Measurements from ENCODE around the gene SCP2.
"Not testable (repeated sequence)": the region's sequence is repeated elsewhere in the genome, so short reads cannot be mapped to it uniquely, and the experiment has no call there.

Gene SCP2

GRCh38 chr1:52917581-52917980 lies 9.5 kb upstream of the SCP2 start:
- DNase-seq, result no peak

GRCh38 chr1:52918201-52918600 lies 8.9 kb upstream of the SCP2 start:
- no peak for DNase-seq

DNA sequence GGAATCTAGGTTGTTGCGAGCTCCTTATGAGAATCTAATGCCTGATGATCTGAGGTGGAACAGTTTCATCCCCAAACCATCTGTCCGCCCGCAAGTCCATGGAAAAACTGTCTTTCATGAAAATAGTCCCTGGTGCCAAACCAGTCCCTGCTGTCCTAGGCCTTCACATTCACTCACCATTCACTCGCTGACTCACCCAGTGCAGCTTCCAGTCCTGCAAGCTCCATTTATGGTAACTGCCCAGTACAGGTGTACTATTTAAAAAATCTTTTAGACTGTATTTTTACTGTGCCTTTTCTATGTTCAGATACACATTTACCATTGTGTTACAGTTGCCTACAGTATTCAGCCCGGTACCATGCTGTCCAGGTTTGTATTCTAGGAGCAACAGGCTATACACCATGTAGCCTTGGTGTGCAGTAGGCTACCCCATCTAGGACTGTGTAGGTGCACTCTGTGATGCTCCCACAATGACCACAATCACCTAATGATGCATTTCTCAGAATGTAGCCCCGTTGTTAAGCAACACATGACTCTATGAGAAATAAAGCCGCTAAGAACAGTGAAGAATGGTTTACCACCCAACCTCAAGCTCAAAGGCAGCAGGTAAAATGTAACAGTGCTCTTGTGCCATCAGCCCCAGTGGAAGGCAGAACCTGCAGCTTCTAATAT lies 7.9 kb upstream of the SCP2 start:
- no peak for DNase-seq

- no peak for DNase-seq
These were observed 7.2 kb upstream of the SCP2 start for GRCh38 chr1:52919723-52920483.

DNA sequence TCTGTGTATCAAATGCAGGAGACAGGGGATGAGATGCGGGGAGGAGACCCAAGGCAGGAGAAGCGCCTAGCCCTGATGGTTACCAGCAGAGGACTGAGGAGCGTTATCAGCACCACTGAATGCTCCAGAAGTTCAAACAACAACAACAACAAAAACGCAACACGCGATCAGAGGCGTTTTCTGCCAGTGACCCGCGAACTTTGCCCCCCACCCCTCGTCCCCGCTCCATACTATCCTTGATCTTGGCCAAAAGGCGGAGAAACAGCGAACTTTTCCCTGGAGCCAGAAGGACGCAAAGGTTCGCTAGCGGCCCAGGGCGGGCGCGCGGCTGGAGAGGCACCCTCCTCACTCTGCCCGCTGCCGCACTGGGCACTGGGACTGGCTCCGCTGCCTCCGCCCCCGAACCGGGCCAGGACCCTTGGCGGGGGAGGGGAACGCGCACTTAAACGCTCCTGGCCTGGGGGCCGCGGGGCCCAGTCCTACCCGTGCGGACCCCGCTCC lies 6.2 kb upstream of the SCP2 start:
- no peak for DNase-seq

DNA sequence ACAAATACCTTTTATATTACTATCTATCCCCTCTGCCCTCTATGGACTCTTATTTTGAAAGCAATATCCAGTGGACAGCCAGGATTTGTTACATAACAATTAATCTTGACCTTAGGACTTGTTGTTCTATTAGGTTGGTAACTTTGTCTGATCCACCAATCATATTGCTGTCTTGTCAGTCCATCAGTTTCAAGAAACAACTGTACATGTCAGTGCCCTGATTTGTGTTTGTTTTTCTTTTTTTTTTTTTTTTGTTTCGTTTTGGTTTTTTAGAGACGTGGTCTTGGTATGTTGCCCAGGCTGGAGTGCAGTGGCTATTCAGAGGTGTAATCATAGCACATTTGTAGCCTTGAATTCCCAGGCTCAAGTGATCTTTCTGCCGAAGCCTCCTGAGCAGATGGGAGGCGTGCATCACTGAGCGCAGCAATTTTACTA lies 1.5 kb upstream of the SCP2 start:
- DNase-seq, result no peak

GRCh38 chr1:52926864-52927211 lies 238 bp upstream of the SCP2 start:
- DNase-seq, result no peak

DNA sequence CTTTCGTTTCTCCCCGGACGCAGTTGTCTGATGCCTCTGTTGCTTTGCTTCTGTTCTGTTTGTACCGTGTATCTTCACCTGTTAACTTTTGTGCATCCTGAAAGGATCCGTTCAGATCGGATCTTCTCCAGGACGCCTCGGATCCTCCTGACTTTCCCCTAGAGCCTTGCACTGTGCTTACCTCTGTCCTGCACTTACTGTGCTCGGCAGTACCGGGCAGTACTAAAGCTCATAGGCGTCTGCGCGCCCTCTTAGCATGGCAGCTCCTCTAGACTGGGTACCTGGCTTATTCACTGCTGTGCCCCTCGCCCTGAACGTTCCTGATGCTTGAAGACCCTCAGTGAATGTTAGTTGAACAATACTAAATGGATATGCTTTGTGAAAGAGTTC lies 934 bp downstream of the SCP2 start:
- DNase-seq, result no peak

DNA sequence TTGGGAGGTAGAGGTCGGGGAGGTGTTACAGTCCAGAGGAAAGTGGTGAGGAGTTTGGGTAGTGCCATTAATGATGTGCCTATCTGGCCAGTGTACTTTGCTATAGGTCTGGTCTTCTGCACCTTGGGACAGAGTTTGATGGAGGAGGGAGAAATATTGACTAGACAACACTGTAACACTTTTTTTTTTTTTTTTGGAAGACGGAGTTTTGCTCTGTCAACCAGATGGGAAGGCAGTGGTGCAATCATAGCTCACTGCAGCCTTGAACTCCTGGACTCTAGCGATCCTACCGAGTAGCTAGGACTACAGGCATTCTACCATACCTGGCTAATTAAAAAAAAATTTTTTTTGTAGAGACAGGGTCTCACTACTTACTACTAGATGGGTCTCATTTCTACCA lies 1.9 kb downstream of the SCP2 start:
- DNase-seq, result no peak

DNA sequence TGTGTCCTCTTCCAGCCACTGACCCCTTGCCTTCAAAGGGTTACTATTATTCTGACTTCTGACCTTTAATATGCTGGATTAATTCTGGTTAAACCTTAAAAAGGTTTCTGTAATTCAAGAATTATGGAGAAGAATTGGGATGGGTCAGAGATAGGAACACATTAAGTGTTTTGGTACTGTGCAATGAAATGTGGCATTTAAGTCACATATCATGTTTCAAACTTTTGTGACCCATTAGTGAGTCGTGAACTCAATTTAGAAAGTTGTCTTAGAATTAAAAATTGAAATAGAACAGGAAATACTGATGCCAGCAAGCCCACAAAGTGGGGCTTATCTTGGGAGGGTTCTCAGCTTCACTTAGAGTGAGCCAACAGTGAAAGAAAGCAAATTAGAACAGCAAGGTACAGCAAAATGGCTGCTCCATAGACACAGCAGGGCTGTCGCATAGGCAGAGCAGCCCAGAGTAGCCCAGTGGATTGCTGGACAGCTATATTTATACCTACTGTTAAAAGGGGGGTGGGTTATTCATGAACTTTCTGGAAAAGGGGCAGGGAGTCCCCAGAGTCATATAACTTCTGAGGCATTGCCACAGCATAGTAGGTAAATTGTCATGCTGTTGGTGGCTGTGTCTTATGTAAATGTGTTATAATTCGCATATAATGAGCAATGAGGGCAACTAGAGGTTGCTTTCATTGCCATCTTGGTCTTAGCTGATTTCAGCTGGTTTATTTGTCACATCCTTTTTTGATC lies 10.5 kb downstream of the SCP2 start:
- DNase-seq, result no peak

DNA sequence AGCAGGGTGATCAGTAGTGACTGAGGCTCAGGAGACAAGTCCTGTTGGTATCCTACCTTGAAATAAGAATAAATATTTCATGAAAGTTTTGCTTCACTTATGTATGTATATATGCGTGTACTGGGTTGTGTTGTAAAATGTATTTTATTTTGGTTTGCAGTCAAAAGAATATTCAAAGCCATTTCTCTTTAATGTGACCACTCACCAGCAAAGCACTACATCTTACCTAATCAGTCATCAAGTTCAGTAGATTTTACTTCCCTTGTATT lies 11.0 kb downstream of the SCP2 start:
- no peak for DNase-seq

- DNase-seq, result no peak
These were observed 16.9 kb downstream of the SCP2 start for GRCh38 chr1:52943876-52944416.

GRCh38 chr1:52944566-52944965 lies 17.5 kb downstream of the SCP2 start:
- no peak for DNase-seq

GRCh38 chr1:52947490-52947889 lies 20.4 kb downstream of the SCP2 start:
- no peak for DNase-seq

DNA sequence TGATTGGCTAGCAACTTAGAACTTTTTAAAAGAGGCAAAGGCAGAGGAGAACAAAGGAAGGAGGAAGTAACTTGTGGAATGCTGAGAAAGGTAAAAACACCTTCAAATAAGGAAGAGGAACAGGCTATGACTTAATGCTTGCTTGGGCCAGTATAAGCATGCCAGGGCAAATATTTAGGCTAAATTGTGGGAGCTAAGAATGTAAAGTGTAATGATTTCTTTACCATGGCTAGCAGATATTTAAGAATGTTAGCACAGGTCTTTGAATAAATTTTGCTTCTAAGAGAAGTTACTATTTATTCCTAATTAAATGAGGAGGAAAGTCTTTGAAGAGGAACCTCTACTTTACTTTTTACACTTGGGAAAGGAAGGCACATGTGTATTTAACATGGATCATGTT lies 22.5 kb downstream of the SCP2 start:
- DNase-seq, result not testable (repeated sequence)

DNA sequence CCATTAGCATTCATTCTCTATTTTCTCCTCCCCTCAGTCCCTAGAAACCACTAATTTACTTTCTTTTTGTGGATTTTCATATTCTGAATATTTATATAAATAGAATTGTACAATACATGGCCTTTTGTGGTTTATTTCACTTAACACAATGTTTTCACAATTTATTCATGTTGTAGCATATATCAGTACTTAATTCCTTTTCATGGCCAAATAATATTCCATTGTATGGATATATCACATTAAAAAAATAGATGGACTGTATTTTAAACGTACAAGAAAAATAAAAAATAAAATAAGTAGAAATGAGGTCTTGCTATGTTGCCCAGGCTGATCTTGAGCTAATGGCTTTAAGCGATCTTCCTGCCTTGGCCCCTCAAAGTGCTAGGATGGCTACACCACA lies 25.0 kb downstream of the SCP2 start:
- no peak for DNase-seq

DNA sequence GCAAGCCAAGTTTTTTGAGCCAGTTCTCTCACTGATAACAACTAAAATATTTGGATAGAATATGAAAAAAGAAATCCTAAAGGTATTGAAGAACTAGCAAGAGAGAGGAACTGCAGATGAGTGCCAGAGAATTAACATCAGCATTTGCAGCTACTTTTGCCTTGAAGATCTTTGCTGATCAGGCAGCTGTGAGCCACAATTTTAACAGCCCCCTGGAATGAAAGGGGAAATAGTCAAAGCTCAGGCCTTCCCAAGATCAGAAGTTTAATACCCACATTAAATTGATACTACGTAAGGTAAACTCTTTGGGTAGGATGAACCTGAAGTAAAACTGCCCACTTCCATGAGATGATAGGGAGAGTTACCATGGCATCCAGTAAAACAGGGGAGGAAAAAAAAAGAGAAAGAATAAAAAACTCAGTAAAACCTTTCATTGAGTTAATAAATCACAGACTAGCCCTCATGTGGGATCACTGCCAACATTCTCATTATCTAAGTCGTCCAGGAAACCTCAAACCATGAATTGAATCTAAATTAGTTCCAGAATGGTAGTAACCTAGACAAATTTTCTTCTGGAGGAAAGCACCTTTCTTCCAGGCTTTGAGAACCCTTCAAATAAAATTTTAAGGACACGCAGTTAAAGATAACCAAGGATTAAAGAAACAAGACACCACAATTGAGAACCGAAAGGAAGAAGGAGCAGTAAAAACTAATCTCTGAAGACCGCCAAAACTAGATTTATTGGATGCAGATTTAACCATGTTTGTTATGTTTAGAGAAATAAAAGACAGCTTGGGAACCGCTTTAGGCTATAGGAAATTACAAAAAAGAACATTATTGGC lies 28.3 kb downstream of the SCP2 start:
- no peak for DNase-seq

GRCh38 chr1:52963101-52963500 lies 36.0 kb downstream of the SCP2 start:
- no peak for DNase-seq

DNA sequence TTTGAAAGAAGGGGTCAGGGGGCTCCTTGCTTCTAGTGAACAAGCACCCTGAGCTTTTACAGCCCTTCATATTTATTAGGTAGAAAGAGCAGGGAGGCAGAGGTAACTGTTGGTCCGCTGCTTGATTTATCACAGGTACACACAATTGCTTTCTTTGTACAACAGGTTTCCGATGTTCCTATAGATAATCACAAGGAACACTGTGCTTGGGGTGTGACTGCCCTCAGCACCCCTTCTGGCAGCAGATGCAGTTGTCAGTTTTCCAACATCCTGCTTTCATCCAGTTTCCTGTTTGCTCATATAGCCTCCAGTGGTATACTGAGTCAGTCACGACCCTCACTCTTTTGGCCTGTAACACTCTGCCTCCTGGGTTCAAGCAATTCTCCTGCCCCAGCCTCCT lies 40.6 kb downstream of the SCP2 start:
- no peak for DNase-seq

DNA sequence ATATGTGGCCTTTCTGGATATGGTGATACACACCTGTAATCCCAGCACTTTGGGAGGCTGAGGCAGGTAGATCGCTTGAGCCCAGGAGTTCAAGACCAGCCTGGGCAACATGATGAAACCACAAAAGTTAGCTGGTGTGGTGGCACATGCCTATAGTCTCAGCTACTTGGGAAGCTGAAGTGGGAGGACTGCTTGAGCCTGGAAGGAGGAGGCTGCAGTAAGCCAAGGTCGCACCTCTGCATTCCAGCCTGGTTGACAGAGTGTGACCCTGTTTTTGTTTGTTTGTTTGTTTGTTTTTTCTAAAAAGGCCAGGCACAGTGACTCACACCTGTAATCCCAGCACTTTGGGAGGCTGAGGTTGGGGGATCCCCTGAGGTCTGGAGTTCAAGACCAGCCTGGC lies 42.2 kb downstream of the SCP2 start:
- not testable (repeated sequence) for DNase-seq

DNA sequence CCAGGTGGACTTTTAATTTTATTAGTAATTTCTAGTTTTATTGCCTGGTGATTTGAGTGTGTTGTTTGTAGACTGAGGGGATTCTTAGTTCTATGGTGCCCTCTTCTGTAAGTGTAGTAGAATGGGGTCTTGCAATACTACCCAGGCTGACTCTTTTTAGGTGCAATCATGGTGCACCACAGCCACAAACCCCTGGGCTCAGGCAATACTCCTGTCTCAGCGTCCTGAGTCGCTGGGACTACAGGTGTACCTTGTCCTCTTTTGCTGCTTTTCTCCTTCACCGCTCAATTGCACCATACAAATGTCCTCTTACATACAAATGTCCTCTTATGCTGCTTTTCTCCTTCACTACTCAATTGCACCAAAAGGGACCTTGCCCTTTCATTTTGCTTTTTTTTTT lies 43.1 kb downstream of the SCP2 start:
- DNase-seq, result no peak

DNA sequence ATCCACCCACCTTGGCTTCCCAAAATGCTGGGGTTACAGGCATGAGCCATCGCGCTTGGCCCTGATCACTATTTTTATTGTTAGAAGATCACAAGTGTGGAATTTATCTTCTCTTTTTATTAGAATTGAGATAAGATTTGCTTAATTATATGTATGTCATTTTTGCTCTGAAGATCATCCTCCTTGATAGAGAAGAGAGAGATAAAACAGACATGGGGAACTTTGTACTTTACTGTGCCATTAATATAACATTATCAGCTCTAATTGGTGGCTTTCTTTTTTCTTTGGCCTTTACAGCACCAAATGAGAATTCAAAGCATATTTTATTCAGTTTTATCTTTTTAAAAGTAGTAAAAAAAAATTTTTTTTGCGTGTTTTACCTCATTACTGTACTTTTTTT lies 46.8 kb downstream of the SCP2 start:
- DNase-seq, result no peak
